IMR-90 (cell line): ENCODE data around the gene ELAC1. TPM values are rescaled to one million over a fixed set of nuclear protein-coding genes. Genes with fewer than 3 reads are reported as not detected.

Experiments used
- ATAC-seq: fragments of 200-7000 bp; cut with Tn5 transposase; 2 replicates; pipeline ENCODE4 v1.9.1; 2020; ENCODE audit warnings: low read depth, mild to moderate bottlenecking, moderate library complexity
- BruUV-seq: library from RNA; stranded (reverse); fragments of 400-500 nt; replicated peaks from 2 replicates; lab custom pipeline; 2021; lab: Mats Ljungman, UMichigan
- CTCF ChIA-PET: fragments of 300-600 bp; formaldehyde crosslinking; extraction: SDS; loops from one replicate; lab custom pipeline; 2021; ENCODE audit warnings: antibody characterized with exemption; lab: Yijun Ruan, JAX
- POLR2A ChIA-PET: fragments of 300-600 bp; sonication (Branson Sonifier 250); formaldehyde crosslinking; loops from one replicate; lab custom pipeline; 2022; ENCODE audit warnings: antibody characterized with exemption; ENCODE audit not compliant: unreplicated experiment; lab: Charles Lee
- DNase-seq: peaks from one replicate; pipeline ENCODE4 v3.0.0; 2013
- H2AFZ ChIP-seq: replicated peaks from 2 replicates; pipeline ENCODE3; 2013; ENCODE audit warnings: low read length, mild to moderate bottlenecking; ENCODE audit not compliant: poor library complexity
- H2AK5ac ChIP-seq: 2 replicates; pipeline ENCODE4 v1.6.1; 2013; ENCODE audit warnings: low read depth, low read length, inconsistent platforms
- H2AK9ac ChIP-seq: replicated peaks from 2 replicates; pipeline ENCODE3; 2013; ENCODE audit warnings: mild to moderate bottlenecking, low read depth, low read length, moderate library complexity; ENCODE audit not compliant: poor library complexity
- H2BK120ac ChIP-seq: 2 replicates; pipeline ENCODE4 v1.6.1; 2013; ENCODE audit warnings: low read depth, low read length, inconsistent platforms
- H2BK15ac ChIP-seq: 3 replicates; pipeline ENCODE4 v1.6.1; 2013; ENCODE audit warnings: low read depth, low read length, inconsistent platforms
- H2BK20ac ChIP-seq: 2 replicates; pipeline ENCODE4 v1.6.1; 2013; ENCODE audit warnings: low read depth, mild to moderate bottlenecking, inconsistent platforms, low read length, moderate library complexity
- H2BK5ac ChIP-seq: 2 replicates; pipeline ENCODE4 v1.6.1; 2013; ENCODE audit warnings: mild to moderate bottlenecking, low read depth, low read length, inconsistent platforms; ENCODE audit not compliant: poor library complexity, severe bottlenecking
- H3K14ac ChIP-seq: replicated peaks from 2 replicates; pipeline ENCODE4 v1.6.1; 2013; ENCODE audit warnings: low read depth, low read length, inconsistent platforms
- H3K18ac ChIP-seq: 2 replicates; pipeline ENCODE4 v1.6.1; 2013; ENCODE audit warnings: low read depth, low read length, control low read depth
- H3K23ac ChIP-seq: 2 replicates; pipeline ENCODE4 v1.6.1; 2013; ENCODE audit warnings: low read depth, low read length, inconsistent platforms
- H3K27ac ChIP-seq: 2 replicates; pipeline ENCODE4 v1.5.1; 2013; ENCODE audit warnings: mild to moderate bottlenecking, control low read depth, low read length; ENCODE audit not compliant: insufficient read depth
- H3K27me3 ChIP-seq: 2 replicates; pipeline ENCODE4 v1.6.1; 2013; ENCODE audit warnings: low read length; ENCODE audit not compliant: control insufficient read depth, insufficient read depth
- H3K36me3 ChIP-seq: 2 replicates; pipeline ENCODE4 v1.6.1; 2013; ENCODE audit warnings: low read length, mixed read lengths; ENCODE audit not compliant: control insufficient read depth, insufficient read depth
- H3K4ac ChIP-seq: 2 replicates; pipeline ENCODE4 v1.6.1; 2013; ENCODE audit warnings: low read depth, low read length, inconsistent platforms
- H3K4me1 ChIP-seq: 2 replicates; pipeline ENCODE4 v1.6.1; 2013; ENCODE audit warnings: low read length, mixed read lengths; ENCODE audit not compliant: control insufficient read depth, insufficient read depth
- H3K4me2 ChIP-seq: 2 replicates; pipeline ENCODE4 v1.6.1; 2013; ENCODE audit warnings: low read depth, mild to moderate bottlenecking, control low read depth, low read length, moderate library complexity
- H3K4me3 ChIP-seq: 2 replicates; pipeline ENCODE4 v1.5.1; 2013; ENCODE audit warnings: low read depth, mild to moderate bottlenecking, control low read depth, low read length, moderate library complexity; ENCODE audit not compliant: insufficient read depth
- H3K56ac ChIP-seq: 2 replicates; pipeline ENCODE4 v1.6.1; 2013; ENCODE audit warnings: low read length, inconsistent platforms; ENCODE audit not compliant: insufficient read depth; ENCODE audit errors: extremely low read depth
- H3K79me1 ChIP-seq, 2 experiments: 2 replicates each; pipeline ENCODE4 v1.6.1; 2013; ENCODE audit warnings: low read length in 2 of 2, inconsistent platforms in 1 of 2, low read depth in 1 of 2
- H3K9ac ChIP-seq: 2 replicates; pipeline ENCODE4 v1.6.1; 2013; ENCODE audit warnings: low read depth, low read length, control low read depth
- H3K9me1 ChIP-seq: 2 replicates; pipeline ENCODE4 v1.6.1; 2013; ENCODE audit warnings: low read length, inconsistent platforms; ENCODE audit not compliant: insufficient read depth
- H3K9me3 ChIP-seq: 2 replicates; pipeline ENCODE4 v1.6.1; 2013; ENCODE audit warnings: low read length; ENCODE audit not compliant: control insufficient read depth, insufficient read depth
- H4K20me1 ChIP-seq: 2 replicates; pipeline ENCODE4 v1.6.1; 2013; ENCODE audit warnings: low read length, inconsistent platforms; ENCODE audit not compliant: insufficient read depth
- H4K5ac ChIP-seq: 2 replicates; pipeline ENCODE4 v1.6.1; 2013; ENCODE audit warnings: mild to moderate bottlenecking, low read depth, low read length, control low read depth
- H4K8ac ChIP-seq, 2 experiments: 2 replicates each; pipeline ENCODE4 v1.6.1; 2013; ENCODE audit warnings: low read depth in 2 of 2, low read length in 2 of 2, control low read depth in 1 of 2, inconsistent platforms in 1 of 2
- H4K91ac ChIP-seq: 2 replicates; pipeline ENCODE4 v1.6.1; 2013; ENCODE audit warnings: low read depth, low read length, inconsistent platforms; ENCODE audit not compliant: insufficient read depth
- RFX5 ChIP-seq: IDR thresholded peaks from 2 replicates; pipeline ENCODE4 v1.8.0; 2012; ENCODE audit warnings: low read depth, mild to moderate bottlenecking, low read length, moderate library complexity
- SMC3 ChIP-seq: fragments of 150-350 bp; IDR thresholded peaks from 2 replicates; pipeline ENCODE4 v1.6.1; 2016; ENCODE audit warnings: low read depth, mild to moderate bottlenecking, antibody characterized with exemption, low read length, moderate library complexity
- dilution Hi-C: fragments of 300-500 bp; cut with HindIII; formaldehyde crosslinking; loops from one replicate; pipeline ENCODE4 v1.14.3; 2018; ENCODE audit warnings: low sequenced_read_pairs; ENCODE audit not compliant: unreplicated experiment
- in situ Hi-C: fragments of 300-500 bp; cut with MboI; formaldehyde crosslinking; loops from 3 replicates; pipeline ENCODE4 v1.14.3; 2019; ENCODE audit warnings: low sequenced_read_pairs, inconsistent platforms, mixed read lengths
- intact Hi-C: fragments of 100-400 bp; cut with micrococcal nuclease; formaldehyde crosslinking; loops from 2 replicates; pipeline ENCODE4 v1.10.0; 2022
- polyA plus RNA-seq, 3 experiments: library from polyadenylated mRNA; depleted of rRNA; stranded (reverse); fragments of >200 nt; gene quantifications; 2 replicates each; pipeline ENCODE4 v1.2.3, GENCODE V29; 2012; ENCODE audit warnings: low replicate concordance in 1 of 3
- total RNA-seq: library from RNA; depleted of rRNA; stranded (reverse); fragments of >200 nt; gene quantifications from 2 replicates; pipeline ENCODE4 v1.2.3, GENCODE V29; 2012

The ELAC1 gene
- total and polyA plus RNA-seq, 2 of the 4 experiments (the other 2 are of a cell fraction): 5.2 to 8.4 TPM

DNA sequence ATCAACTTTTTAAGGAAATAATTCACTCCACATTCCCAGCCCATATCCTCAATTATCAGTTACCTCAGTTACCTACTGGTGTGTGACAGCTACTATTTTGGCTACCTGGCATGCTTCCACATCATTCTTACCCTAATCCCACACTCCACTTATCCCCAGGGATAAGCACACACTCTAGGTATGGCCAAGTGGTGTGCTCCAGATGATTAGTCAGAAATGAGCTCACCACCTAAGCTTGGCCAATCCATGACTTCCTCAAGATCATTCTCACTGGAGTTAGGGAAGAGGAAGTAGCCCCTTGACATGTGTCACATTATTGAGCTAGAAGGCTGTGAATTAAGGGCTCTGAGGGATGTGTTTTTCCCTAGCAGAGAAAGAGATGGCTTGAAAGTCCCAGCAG is 41.2 kb downstream of the ELAC1 start:
- no peaks in the 10 kb centered on the region for H3K27me3 ChIP-seq

More for the DNA sequence above, 41.2 kb downstream of the ELAC1 start:
- Histone ChIP-seq H3K9ac (no peak overlapping the region), H3K36me3 (no peaks in the 10 kb centered on the region), H2BK15ac (no peak overlapping the region), H2BK5ac (no peak overlapping the region), H2BK120ac (no peak overlapping the region), H4K91ac (no peak overlapping the region), H3K23ac (no peak overlapping the region), H3K14ac (no peak overlapping the region), H2AFZ (no peak overlapping the region), H3K4me1 (no peaks in the 10 kb centered on the region), H2AK9ac (no peak overlapping the region), H3K27ac (no peak overlapping the region), H2AK5ac (no peak overlapping the region), H3K56ac (no peak overlapping the region), H4K20me1 (no peaks in the 10 kb centered on the region), H2BK20ac (no peak overlapping the region), H3K4ac (no peak overlapping the region), H3K9me3 (no peaks in the 10 kb centered on the region), H3K79me1 (no peaks in the 10 kb centered on the region), H3K4me2 (no peak overlapping the region), H4K8ac (no peak overlapping the region), H3K18ac (no peak overlapping the region), H3K9me1 (no peaks in the 10 kb centered on the region), H3K4me3 (no peak overlapping the region), H4K5ac (no peak overlapping the region)
- intact Hi-C loops: no loop called here
- peak; percentile 21 for DNase-seq
- CTCF ChIA-PET: interaction anchor here (0.6 to 1.6 kb wide), 2 partner anchors 16 to 76 kb away, joined by 4 read pairs; no protein-coding TSS in a partner anchor
- dilution Hi-C loops: no loop called here
- in situ Hi-C loops: no loop called here
- POLR2A ChIA-PET: no interaction called here
- BruUV-seq: no TSS peak
- TF ChIP-seq RFX5 (no peak), SMC3 (no peak)
- no peak for ATAC-seq
